Measurements from ENCODE around the gene BHLHE40. TPM values are rescaled to one million over a fixed set of nuclear protein-coding genes. Genes with fewer than 3 reads are reported as not detected.

The BHLHE40 gene
- total RNA-seq, 1 donor from 2014 or later = 174 TPM

- no peak for DNase-seq (ENCODE audit: low read depth)
- Histone ChIP-seq H3K36me3 (ENCODE audit: control insufficient read depth, insufficient read depth, low read length) (no peaks in the 10 kb centered on the region), H3K4me3 (ENCODE audit: low read depth, low read length) (no peak overlapping the region), H3K27me3 (ENCODE audit: control insufficient read depth, insufficient read depth, low read length) (no peaks in the 10 kb centered on the region)
- TF ChIP-seq CTCF (IDR thresholded peaks at IDR 0.05; ENCODE audit: insufficient read depth, low read length, poor library complexity, severe bottlenecking) = no peak
Observed at GRCh38 chr3:5010140-5010539, 30.9 kb downstream of the BHLHE40 start.

- Histone ChIP-seq H3K27me3 (ENCODE audit: control insufficient read depth, insufficient read depth, low read length) (no peaks in the 10 kb centered on the region), H3K4me3 (ENCODE audit: low read depth, low read length) (no peak overlapping the region), H3K36me3 (ENCODE audit: control insufficient read depth, insufficient read depth, low read length) (no peaks in the 10 kb centered on the region)
- TF ChIP-seq CTCF (IDR thresholded peaks at IDR 0.05; ENCODE audit: insufficient read depth, low read length, poor library complexity, severe bottlenecking) = no peak
- no peak for DNase-seq (ENCODE audit: low read depth)
Observed at GRCh38 chr3:5010706-5011554, 31.7 kb downstream of the BHLHE40 start.

- no peak for DNase-seq (ENCODE audit: low read depth)
- Histone ChIP-seq H3K36me3 (ENCODE audit: control insufficient read depth, insufficient read depth, low read length) (no peaks in the 10 kb centered on the region), H3K4me3 (ENCODE audit: low read depth, low read length) (no peak overlapping the region), H3K27me3 (ENCODE audit: control insufficient read depth, insufficient read depth, low read length) (no peaks in the 10 kb centered on the region)
- TF ChIP-seq CTCF (IDR thresholded peaks at IDR 0.05; ENCODE audit: insufficient read depth, low read length, poor library complexity, severe bottlenecking) = no peak
Observed at GRCh38 chr3:5011555-5012256, 32.5 kb downstream of the BHLHE40 start.

GRCh38 chr3:5012367-5012766 lies 33.1 kb downstream of the BHLHE40 start:
- TF ChIP-seq CTCF (IDR thresholded peaks at IDR 0.05; ENCODE audit: insufficient read depth, low read length, poor library complexity, severe bottlenecking) = no peak
- DNase-seq (ENCODE audit: low read depth) = no peak
- H3K27me3 ChIP-seq (ENCODE audit: control insufficient read depth, insufficient read depth, low read length) = no peaks in the 10 kb centered on the region

GRCh38 chr3:5013021-5013906 lies 34.0 kb downstream of the BHLHE40 start:
- DNase-seq (ENCODE audit: low read depth) = no peak
- TF ChIP-seq CTCF (IDR thresholded peaks at IDR 0.05; ENCODE audit: insufficient read depth, low read length, poor library complexity, severe bottlenecking) = no peak
- no peaks in the 10 kb centered on the region for H3K27me3 ChIP-seq (ENCODE audit: control insufficient read depth, insufficient read depth, low read length)

More at GRCh38 chr3:5012367-5012766, 33.1 kb downstream of the BHLHE40 start:
- Histone ChIP-seq H3K36me3 (ENCODE audit: control insufficient read depth, insufficient read depth, low read length) (no peaks in the 10 kb centered on the region), H3K4me3 (ENCODE audit: low read depth, low read length) (no peak overlapping the region)

More at GRCh38 chr3:5013021-5013906, 34.0 kb downstream of the BHLHE40 start:
- no peaks in the 10 kb centered on the region for H3K36me3 ChIP-seq (ENCODE audit: control insufficient read depth, insufficient read depth, low read length)
- H3K4me3 ChIP-seq (ENCODE audit: low read depth, low read length) = no peak overlapping the region

Data from kidney epithelial cell (primary cell).